Stimulated activated CD8-positive, alpha-beta memory T cell treated with anti-CD3 and anti-CD28 coated beads, Interleukin-15, amount 100 ng/mL, for 1 hour (primary cell): ENCODE measurements around the gene RNF187.

ENCODE experiments used
- DNase-seq: peaks from one replicate; pipeline ENCODE4 v3.0.0-alpha.2; 2020; ENCODE audit warnings: low read depth

The RNF187 gene

GRCh38 chr1:228487336-228488124, at the start of gene RNF187:
Gene RNF187 (plus strand): TSS chr1:228487382.
- peak; percentile 66 for DNase-seq

DNA sequence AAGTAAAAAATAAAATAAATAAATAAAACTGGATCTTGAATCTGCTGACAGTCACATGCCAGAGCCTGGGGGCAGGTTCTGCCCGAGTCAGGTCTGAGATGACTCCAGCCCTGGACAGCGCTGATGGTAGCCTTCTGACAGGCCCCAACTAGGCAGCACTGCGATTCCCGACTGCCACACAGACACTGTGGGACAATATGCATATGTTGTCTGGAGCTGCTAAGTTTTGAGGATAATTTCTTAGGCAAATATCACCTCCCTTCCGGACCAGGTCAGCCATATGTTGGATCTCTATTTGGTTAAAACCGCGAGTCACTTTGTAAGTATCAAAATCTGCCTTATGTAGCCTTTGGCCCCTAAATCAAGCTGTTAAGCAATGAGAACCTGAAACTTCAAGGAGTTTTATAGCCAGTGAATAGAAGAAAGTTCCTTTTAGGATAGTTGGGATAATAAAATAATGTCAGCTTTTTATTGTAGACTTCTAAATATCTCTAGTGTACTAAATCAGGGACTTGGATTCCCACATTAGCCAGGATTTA, 49.7 kb upstream of the RNF187 start:
- no peak for DNase-seq

GRCh38 chr1:228438266-228438665, 48.9 kb upstream of the RNF187 start:
- no peak for DNase-seq

DNA sequence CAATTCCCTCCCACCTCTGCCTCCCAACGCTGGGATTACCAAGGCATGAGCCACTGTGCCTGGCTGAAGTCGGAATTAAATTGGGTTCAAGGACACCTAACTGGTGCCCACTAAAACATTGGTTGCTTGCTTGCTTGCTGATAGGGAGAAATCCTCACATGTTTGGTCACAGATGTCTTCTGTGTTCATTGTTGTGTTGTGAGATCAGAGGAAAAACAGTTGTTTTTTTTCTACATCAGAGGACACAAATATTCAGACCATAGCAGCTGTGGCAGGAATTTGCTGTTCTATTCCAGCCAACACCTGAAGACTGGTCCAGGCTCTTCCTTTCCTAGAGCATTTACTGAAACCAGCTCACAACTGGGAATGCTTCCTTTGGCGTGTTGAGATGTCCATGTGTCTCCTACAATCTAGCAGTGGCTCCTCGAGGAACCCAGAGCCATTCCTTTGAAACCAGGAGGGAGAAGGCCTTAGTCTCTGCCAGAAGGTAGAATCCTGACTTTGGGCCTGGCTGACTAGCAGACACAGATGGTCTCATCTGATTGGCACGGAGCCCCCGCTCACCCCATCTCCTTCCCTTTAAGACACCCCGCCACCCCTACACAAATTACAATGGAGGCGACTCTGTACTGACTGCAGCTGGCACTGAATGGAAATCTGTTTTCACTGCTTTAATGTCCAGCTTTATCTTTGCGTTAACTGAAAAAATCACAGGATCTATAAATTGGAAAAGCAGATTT, 46.3 kb upstream of the RNF187 start:
- DNase-seq, result no peak

- DNase-seq, result no peak
Observed at GRCh38 chr1:228443395-228443794, 43.8 kb upstream of the RNF187 start.

DNA sequence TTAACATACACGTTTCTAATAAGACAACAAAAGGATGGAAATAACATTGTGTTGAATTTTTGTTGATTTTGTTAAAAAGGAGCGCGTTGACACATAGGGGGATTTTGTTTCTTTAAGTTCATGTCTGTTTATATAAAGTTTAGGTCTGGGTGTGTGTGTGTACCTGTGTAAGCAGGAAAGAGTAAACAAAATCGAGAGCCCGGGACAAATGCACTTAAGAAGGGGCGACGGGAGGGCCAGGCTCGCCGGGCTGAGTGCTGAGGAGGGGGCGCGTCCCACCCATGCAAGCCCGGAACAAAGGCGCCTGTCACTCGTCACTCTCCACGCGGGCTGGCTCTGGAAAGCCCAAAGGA, 41.7 kb upstream of the RNF187 start:
- no peak for DNase-seq

DNA sequence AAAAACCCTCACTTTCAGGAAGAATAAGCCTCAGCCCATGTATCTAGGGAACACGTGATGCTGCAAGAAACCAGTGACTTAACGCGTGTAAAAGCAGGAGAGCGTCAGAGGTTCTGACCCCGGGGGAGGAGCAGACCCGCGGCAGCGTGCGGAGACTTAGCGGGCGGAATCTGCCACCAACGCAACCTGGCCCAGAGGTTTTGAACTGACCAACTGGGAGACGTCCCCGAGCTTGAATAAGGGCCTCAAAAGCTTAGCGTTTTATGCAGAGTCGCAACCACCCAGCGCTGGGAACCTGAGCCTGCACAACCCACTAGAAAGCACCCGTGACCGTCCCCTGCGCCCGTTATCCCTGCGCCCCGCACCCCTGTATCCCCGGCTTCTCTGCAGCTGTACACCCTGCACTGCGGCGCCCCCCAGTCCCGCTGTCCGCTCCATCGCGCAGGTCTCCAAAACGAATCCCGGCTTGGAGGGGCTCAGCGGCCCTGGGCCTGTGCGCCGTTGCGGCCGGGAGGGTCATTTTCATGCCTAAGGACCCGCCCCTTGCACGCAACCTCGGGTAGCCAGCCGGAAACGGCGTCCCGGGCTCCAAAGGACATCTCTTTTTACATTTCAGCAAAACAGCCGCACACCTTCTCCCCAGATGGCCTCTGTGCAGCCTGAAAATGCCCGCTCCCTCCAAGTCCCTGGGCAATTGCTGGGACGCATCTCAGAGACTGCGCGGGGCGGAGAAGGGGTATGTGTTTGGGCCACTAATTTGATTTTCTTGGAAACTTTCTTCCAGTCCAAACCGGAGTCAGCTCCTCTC, 41.1 kb upstream of the RNF187 start:
- DNase-seq, result no peak

- no peak for DNase-seq
Observed at GRCh38 chr1:228446852-228447251, 40.3 kb upstream of the RNF187 start.

DNA sequence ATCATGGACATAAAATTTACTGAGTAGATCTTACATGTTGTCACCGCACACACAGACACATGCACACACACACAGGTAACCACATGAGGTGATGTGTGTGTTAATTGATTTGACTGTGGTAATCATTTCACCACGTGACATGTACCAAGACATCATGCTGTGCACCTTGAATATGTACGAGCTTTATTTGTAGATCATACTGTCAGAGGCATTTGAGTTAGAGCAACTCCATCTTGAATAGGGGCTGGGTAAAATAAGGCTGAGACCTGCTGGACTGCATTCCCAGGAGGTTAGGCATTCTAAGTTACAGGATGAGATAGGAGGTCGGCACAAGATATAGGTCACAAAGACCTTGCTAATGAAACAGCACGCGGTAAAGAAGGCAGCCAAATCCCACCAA, 38.8 kb upstream of the RNF187 start:
- no peak for DNase-seq

DNA sequence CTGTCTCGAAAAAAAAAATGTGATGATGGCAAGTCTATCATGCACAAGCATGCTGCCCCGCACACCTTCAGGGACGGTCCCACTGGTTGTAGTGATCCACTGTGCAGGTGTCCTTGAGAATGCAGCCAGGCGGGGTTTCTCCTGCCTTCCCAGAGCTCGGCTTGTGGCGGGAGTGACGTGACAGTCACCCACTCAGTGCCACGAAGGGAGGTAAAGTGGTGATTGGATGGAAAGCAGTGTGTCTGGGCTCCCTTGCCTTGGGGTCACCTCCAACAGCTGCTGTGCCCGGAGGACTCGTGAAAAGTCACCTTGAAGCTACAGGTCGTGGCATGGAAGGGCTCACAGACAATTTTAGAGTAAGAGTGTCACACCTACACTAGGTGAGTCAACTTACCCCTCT, 37.0 kb upstream of the RNF187 start:
- no peak for DNase-seq

- no peak for DNase-seq
Observed at GRCh38 chr1:228452194-228453021, 34.8 kb upstream of the RNF187 start.

DNA sequence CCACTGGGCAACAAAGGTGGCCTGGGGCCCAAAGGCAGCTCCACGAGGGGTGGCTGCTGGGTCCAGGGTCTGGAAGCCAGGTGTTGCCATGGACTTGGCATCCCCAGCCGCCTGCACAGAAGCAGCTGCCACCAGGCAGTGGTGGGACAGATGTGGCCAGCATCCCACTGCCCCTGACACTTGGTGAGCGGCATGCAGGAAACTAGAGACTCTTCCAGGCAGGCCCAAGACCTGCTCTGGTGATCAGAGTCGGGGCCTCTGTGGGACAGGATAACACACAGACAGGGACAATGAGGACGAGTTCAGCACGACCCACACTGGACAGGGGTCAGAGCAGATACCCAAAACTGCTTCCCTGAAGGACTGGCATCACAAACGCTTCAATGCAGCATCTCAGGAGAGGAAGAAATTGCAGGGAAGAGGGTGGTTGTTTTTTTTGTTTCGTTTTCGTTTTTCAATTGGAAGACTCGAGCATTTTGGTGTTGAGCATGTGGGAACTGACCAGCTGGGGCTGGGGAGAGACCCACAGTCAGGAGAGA, 34.1 kb upstream of the RNF187 start:
- DNase-seq, result no peak

DNA sequence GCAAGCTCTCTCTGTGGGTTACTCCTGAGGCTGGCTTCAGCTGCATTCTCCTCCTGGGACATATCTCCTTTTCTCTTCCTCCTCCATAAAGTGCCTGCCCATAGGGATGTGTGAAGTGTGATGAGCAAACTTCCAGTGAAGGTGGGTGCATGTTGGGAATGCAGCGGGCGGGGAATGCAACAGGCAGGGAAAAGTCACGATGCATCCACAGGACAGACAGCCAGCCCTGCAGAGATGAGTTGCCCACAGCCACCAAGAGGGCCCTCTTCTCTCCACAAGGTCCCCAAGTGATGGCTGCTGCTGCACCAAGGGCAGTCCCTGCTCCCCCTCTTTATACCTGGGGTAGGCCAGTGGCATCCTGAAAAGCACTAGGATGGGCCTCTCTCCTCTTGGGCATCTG, 33.6 kb upstream of the RNF187 start:
- DNase-seq, result no peak

DNA sequence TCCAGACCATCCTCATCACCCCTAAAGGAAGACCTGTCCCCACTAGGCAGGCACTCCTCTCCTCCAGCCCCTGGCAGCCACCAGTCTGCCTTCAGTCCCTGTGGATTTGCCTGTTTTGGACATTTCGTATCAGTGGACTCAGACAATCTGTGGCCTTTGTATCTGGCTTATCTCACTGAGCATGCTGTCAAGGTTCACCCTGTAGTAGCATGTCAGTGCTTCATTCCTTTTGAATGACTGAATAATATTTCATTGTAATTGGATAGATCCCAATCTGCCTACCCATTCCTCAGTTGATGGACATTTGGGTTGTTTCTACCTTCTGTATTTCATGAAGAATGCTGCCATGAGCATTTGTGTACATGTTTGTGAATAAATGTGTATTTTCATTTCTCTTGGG, 32.9 kb upstream of the RNF187 start:
- no peak for DNase-seq

GRCh38 chr1:228455715-228456114, 31.5 kb upstream of the RNF187 start:
- DNase-seq, result no peak

GRCh38 chr1:228456252-228457016, 30.7 kb upstream of the RNF187 start:
- DNase-seq, result no peak

DNA sequence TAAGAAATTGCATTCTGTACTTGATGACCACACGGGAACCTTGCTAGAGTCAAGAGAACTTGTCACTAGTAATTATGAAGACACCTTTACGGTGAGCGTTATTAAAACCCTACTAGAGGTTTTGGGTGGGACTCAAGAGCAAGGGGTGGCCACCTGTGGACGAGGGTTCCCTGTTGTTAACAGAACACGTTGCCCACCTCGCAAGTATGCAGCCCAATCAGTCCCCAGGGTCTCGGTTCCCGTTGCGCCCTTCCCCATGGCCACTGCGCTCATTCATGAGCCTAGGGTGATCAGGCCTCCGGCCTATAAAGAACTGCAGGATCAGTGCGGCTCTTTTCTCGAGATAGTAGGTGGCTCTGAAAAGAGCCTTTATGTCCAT, 30.2 kb upstream of the RNF187 start:
- DNase-seq, result no peak

DNA sequence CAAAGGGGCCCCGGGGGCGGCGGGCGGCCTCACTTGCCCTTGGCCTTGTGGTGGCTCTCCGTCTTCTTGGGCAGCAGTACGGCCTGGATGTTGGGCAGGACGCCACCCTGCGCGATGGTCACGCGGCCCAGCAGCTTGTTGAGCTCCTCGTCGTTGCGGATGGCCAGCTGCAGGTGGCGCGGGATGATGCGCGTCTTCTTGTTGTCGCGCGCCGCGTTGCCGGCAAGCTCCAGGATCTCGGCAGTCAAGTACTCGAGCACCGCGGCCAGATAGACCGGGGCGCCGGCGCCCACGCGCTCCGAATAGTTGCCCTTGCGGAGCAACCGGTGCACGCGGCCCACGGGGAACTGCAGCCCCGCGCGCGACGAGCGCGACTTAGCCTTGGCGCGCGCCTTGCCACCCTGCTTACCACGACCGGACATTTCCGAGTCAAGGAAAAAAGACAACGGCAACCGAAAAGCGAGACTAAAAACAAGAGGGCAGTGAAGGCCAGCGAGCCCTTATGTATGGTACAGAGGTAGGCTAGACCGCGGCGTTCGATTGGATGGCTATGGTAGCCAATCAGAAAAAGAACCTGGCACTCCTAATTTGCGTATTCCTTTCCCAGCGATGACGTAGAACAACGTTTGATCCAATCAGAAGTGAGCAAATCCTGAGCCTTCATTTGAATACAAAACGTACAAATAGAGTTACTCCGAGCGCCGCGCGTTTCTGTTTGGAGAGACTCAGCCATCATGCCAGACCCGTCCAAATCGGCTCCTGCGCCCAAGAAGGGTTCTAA, 29.6 kb upstream of the RNF187 start:
- peak; percentile 64 for DNase-seq

DNA sequence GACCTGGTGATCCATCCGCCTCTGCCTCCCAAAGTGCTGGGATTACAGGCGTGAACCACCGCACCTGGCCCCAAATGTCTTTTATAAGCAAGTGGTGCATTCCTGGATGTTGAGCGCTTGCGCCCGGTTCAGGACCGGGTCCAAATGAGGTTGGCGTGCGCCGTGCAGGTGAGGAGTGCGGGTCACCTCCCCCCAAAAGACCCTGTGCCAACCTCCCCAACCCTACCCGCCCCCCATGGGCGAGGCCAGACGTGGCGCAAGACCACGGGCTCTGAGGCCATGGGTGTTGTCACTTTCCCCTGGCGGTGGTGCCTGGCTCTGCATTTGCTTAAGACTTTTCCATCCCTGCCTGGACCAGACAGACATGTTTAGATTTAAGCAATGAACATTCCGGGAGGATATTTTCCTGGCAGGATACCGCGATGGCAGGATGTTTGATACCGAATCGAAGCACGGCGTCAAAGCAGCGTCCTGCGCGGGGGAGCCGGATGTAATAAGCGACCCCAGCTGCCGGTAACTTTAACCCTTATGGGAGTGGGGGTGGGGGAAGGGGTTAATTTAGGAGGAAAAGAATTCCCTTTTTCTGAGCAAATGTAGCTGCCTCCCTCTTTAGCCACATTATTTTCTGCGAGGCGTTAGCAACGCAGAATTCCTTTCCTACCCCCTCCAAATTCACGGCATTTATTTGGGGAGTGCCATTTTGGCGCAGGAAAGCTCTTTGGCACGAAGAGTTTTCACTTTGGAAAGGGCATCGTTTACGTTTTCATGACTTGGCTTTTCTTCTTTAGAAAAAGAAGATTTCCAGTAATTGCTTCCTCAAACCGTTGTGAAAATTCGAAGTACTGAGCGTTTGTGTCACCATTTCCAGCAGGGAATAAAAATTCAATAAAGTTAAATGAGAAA, 27.8 kb upstream of the RNF187 start:
- DNase-seq, result no peak
